Activated CD8-positive, alpha-beta memory T cell treated with anti-CD3 and anti-CD28 coated beads for 4 hours (primary cell): Measurements from ENCODE around the gene PTX4.

Source experiments
- DNase-seq, 2 donors: peaks; one replicate each; pipeline ENCODE4 v3.0.0-alpha.2; 2020; ENCODE audit warnings: low read depth in 2 of 2

Gene PTX4

DNA sequence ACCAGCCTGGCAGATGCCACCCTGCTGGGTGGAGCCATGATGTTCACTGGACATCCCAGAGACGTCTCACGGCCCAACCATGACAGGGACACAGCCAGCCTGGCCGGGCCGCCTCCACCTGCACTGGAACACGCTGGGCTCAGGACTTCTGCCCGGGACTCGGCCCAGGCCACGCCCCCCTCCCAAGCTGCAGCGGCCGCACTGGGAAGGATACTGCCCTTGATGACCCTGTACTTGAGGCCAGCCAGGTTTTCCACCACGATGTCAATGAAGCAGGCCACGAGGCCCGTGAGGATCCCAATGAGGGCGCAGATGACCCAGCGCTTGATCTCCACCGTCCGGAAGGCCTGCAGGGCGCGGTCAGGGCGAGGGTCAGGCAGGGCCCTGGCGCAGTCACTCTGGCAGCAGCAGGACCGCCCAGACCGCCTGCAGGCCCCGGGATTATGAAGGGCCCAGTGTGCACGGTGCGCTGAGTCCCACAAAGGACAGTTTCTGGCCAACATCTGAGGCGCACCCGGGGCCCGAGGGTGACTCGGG, 28.1 kb downstream of the PTX4 start:
- DNase-seq = no peak

DNA sequence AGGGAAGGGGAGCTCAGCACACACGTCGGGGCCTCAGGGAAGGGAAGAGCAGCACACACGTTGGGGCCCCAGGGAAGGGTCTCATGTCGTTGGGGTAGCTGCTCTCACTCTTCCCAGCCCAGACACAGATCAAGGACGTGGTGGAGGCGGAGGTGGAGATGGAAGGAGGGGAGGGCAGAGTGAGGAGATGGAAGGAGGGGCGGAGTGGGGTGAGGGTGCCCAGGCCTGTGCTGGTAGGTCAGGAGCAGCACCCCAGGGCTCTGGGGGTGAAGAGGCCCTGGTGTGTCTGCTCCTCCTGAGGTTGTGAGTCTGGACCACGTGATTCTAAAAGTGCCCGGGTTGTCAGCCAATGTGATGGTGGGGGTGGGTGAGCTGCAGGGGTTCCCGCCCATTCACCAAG, 28.8 kb downstream of the PTX4 start:
- no peak for DNase-seq

DNA sequence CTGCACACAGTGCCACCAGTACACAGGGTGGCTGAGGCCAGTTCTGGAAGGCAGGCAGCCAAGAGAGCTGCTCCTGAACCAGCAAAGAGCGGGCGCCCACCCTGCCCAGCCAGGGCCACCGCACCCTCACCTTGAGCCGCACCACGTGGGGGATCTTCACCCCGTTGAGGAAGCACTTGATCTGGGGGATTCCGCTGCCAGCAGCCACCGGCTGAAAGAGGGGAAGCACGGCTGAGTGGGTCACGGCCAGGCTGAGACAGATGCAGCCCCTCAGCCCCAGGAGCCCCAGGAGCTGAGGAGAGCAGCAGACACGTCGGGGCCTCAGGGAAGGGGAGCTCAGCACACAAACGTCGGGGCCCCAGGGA, 29.8 kb downstream of the PTX4 start:
- no peak for DNase-seq

DNA sequence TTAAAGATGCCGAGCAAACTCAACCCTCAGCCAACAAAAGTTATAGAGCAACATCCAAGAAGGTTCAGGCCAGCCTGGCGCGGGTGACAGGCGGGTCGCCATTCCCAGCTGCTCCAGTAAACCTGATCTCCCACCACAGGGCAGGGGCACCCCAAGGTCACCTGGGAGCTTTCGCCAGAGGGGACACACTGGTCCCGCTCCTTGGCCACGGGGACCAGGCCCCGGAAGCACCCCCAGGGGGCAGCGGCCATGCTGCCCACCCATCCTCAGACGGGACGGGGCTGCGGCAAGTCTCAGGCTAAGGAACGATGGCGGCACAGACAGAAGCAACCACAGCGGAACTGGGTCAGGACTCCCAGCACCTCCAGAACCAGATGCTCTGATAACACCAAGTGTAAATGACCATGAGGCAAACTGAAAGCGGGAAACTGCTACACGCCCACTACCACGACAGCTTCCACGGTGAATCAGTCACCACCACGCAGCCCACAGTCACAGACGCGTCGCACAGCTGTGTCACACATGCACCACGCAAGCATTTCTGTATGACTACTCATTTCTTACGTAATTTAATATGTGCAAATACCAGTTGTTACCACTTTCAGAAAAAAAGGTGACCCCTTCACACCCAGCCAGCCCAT, 30.3 kb downstream of the PTX4 start:
- no peak for DNase-seq

DNA sequence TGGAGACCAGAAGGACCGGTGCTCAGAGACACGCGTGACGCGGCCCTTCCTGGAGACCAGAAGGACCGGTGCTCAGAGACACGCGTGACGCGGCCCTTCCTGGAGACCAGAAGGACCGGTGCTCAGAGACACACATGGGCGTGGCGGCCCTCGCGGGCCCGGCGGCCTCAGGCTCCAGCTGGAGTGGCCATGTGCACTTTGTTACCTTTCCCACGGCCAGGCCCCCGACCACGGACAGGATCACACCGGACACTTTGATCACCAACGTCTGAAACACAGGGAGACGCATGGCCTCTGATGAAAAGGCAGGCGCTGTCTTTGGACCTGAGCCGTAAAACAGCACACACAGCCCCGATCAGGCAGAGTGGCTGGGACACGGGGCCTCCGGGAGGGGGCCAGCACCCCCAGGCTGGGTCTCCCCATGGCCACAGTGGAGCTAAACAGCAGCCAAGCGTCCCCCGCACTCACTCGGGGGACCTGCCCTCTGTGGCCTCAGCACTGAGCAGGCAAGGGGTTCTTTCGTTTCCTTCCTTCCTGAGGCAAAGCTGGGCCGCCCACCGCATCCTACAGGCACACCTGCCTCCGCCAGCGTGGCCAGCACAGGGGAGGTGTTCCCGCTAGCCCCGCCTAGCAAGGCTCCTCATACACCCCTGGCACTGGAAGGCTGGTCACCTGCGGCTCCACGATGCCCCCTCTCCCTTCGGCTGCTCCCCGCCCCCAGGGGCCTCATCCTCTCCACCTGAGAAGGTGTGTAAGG, 31.1 kb downstream of the PTX4 start:
- DNase-seq = no peak

DNA sequence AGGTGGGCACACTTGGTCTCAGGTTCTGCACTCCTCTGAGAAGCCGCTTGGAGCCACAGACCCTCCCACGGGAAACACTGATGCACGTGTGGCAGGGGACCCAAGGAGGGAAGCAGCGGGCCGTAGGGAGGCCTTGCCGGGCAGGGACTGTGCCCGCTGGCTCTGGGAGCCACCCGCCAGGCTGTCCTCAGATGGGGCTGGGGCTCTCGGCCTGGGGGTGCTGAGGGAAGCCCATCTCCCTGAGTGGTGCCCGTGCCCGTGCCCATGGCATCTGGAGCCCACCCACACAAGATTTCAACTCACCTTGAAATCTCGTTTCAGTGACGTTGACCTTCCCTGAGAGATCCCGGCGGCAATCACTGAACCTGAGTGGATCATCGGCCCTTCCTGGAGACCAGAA, 31.8 kb downstream of the PTX4 start:
- DNase-seq = no peak

DNA sequence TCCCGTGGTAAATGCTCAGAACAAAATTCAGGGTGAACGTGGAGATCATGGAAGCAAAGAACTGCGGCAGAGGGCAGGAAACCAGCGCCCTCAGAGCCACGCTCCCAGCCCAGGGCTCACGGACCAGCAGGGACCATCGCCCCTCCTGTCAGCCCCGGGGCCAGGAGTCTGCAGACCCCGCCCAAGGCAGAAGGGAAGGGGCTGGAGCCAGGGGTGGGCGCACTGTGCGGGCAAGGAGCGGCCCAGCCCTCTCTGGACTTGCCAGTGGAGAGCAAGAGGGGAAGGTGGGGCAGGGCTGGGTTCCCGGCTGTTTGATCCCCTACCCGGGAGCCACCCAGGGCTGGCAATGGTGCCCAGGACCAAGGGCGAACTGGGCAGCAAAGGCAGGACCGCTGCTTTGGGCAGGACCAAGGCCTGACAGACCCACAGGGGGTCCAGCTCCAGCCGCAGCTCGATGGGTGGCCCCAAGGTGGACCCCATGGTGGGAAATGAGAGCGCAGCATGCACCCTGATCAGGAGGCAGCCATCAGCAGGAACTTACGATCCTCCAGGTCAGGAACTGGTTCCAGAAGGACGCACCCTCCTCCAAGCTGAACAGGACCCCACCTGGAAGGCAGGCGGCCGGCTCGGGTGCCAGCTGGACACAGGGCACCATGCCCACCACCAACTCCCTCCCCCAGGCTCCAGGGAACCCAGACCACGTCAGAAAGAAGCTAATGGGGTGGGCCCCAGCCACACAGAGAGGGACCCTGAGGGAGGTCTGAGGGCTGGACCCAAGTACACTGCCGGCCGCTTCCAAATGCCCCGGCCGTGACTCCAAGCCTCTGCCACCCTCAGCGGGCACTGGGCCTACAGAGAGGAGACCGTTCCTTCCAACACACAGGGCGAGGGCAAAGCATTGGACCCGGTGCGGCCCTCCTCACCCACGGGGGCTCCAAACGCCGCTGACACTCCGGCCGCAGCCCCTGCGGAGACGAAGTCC, 33.3 kb downstream of the PTX4 start:
- DNase-seq = no peak

DNA sequence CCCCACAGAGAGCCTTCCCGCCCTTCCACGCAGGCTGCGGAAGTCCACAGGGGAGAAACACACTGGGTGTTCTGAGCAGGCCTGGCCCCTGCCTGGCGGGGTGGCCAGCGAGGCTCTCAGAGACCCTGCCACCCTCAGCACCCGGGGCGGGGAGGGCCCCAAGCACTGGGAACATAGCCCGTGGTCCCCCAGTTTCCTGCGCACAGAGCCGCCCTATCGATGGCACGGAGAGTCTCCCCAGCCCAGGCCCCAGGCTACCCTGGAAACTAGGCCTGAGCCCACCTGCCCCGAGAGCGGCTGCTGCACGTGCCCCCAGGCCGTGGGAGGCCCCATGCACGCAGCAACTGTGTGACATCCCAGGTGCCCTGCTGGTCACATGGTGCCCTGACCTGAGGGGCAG, 34.2 kb downstream of the PTX4 start:
- DNase-seq = no peak

DNA sequence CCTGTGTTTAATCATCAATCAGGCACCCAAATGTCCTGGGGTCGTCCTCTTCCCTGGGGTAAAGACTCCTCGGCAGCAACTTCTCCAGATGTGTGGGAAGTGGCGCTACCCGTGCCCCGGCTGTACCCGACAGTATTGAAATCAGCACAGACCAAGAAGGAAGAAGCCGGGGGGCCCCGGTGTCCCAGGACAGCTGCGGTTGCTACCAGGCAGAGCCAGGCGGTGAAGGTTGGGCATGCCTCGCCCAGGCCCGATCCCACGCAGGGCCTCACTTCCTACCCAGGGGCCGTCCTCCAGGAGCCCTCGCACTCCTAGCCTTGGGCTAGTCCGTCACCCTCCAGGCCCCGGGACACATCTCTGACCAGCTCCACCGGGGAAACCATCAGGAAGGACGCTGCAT, 35.4 kb downstream of the PTX4 start:
- DNase-seq = no peak

DNA sequence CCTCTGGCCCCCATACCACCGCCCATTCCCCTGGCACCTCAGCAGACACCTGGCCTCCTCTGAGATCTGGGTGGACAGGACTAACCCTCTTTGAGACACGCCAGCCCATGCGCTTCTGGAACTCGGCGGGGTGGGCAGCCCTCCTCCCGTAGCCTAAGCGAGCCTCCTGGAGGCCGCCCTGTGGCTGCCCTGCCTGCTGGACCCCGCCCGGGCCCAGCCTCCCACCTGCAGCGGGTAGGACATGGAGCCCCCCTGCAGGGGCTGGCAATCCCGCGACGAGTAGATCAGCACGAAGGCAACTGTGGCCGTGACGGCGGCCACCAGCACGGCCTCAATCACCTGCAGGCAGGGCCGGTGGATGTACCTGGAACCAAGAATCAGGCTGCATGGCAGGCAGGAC, 36.2 kb downstream of the PTX4 start:
- no peak for DNase-seq

DNA sequence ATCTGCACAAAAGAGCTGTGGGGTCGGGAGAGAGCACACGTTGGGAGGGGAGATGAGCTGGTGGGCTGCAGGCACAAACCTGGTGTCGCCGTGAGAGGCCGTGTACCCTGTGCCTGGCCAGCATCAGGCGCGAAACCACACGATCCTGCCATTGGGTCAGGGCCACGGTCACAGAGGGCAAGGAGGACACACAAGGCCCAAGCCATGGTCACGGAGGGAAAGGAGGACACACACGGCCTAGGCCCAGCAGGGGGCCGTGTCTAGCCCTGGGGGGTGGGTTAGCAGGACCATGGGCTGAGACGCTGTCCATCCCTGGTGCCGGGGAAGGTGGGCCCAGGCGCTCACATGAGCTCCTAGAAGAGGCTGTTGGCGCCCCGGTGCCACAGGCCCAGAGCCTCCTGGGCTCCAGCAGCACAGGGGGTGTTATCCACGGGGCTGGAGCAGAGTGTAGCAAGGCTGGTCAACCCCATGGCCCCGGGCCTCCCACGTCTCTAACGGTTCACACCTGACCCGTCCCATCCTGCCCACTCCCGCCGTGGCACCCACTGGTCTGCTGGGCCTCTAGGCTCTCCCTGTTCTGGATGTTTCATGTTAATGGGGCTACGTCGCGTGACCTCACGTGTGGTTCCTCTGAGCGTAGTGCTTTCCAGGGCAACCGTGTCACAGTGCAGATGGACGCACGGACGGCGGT, 36.9 kb downstream of the PTX4 start:
- DNase-seq = no peak

DNA sequence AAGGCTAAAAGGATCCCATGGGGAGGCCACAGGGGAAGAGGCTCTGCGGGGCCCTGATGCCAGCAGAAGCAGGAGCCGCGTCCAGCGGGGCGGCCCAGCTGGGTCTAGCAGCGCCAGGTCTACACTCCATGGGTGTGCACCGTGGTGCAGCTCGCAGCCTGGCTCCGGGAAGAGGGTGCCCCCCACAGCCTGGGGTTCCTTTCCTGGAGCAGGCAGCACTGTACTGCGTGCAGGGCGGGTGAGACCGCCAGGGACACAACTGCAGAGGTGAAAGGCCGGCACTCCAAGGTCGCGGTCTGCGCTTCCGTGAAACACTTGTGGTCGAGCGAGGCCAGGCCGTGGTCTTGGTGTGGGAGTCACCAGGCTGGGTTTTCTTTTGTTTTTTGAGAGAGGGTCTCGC, 37.9 kb downstream of the PTX4 start:
- no peak for DNase-seq

DNA sequence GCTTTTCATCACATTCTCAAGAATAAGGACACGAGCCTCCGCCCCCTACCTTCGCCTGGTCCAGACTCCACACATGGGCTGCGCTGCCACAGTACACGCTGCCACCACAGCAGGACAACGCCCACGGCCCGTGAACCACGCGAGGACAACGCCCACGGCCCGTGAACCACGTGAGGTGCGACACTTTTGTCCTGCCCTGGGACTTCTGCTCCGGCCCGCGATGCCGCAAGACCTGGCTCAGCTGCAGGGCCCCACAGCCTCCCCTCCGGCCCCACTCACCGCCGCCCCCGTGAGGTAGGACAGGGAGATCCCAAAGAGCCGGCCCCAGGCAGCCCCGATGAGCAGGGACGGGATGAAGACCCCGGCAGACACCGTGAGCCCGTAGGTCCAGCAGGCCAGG, 38.5 kb downstream of the PTX4 start:
- DNase-seq = no peak

DNA sequence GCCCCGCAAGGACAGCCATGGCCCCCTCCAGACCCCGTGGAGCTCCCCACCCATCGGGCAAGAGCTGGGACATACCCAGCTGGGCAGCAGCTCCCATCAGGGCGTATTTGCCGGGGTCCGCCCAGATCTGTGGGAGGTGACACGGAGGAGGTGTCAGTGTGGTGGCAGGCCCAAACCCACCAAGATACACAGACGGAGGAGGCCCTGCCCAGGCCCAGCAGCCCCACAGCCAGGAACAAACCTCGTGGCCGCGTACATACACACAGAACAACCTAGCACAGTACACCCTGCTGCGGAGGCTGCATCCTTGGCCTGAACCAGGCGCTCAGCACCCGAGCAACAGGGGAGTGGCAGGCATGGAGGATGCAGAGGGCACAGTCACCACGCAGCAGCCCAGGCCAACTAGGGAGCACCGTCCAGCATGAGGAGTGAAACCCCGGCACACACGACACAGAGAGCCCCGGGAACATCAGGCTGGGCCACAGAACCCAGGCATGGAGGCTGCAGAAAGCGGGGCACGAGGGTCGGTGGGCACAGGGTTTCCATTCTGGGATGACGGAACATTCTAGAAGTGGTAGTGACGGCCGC, 39.4 kb downstream of the PTX4 start:
- DNase-seq = no peak

DNA sequence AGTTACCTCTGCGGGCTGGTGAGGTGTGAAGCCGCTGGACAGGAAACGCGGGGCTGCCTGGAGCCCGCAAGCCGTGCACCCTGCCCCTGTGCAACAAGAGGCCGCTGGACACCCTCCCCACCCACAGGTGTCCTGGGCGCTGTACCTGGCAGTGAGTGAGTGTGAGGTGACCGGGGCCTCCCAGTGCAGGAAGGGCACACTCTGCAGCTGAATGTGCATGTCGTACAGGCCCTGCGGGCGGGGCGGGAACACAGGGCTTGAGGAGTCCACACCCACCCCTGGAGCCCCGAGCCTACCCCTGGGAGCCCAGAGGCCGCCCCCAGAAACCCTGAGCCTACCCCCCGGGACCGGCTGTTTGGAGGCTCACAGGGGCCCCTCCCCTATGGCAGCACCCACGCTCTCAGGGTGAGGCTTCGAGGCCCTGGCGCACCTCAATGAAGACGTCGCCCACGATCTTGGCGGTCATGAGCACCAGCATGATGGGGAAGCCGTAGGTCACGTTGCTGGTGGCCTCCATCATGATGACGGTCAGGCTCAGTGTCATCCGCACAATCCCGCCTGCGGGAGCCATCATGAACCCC, 40.1 kb downstream of the PTX4 start:
- no peak for DNase-seq

DNA sequence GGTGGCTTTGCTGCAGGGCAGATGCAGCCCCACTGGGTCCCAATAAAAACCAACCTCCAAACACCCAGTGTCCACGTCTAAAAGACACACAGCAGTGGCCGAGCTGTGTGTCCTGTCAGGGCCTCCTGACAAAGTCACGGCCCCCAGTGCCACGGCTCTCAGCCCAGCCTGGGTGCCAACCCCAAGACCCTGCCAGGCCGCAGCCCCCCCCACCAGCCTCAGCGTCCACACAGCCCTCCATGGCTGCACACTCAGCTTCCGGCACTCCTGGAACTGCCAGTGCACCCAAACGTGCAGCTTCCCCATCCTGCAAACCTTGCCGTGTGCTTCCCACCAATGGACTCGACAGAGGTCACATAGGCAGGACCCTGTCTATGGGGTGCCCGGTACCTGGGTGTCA, 40.8 kb downstream of the PTX4 start:
- no peak for DNase-seq

DNA sequence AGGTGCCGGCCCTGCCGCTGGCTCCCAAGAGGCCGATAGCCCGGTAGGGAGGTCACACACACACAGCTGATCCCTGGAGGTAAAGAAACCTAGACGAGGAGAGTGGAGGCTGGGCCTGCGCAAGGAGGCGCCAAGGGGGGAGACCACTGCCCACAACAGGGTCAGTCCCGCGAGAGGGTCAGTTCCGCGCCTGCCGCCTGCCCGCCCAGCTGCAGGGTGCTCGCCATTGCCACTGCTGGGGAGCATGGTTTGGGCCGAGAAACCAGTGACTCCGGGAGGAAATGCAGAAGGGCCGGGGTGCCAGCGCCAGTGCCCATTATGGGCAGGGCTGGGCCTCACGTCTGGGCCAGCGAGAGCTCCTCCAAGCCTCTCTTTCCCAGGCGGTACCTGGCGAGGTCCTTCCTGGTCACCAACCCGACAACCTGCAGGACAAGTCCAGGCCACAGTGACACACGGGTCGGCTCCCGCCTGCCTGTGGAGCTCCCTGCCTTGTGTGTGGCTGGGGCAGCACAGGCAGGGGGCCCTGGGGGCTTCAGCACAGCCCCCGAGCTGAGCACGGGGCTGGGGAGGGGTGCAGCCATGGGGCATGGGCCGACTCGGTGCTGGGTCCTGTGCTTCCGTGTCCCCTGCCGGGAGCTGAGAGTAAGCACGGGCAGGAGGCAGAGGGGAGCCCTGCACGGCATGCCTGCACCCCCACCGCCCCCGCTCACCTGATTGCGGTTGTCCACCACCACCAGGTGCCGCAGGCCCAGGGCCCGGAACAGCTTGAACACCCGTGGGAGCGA, 42.3 kb downstream of the PTX4 start:
- DNase-seq = no peak

DNA sequence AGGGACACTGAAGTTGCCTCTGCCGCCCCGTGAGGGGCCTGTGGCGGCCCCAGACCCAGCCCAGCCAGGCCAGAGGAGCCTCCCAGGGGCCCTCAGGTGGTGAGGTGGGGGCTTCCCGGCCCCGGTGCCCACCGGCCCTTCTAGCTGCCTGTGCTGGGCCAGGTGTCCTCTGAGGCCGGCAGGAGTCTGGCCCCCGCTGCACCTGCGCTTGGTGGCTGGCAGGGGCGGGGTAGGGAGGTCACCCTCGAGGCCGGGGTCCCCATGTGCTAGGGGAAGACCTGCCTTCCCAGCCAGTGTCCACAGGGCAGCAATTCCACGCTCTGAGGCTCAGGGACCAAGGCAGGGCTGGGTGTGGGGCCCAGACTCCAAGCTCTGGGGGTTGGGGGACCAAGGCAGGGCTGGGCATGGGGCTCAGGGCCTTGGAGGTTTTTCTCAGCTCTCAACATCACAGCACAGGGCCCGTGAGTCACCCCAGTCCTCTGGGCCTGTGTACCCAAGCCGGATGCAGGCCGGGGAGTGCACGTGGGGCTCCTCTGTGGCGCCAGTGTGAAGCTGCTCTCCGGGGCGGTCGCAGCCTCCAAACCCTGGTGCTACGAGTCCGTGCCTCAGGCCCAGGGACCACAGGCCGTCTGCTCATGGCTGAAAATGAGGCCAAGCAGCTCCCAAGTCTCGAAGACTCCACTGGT, 43.1 kb downstream of the PTX4 start:
- DNase-seq = no peak

DNA sequence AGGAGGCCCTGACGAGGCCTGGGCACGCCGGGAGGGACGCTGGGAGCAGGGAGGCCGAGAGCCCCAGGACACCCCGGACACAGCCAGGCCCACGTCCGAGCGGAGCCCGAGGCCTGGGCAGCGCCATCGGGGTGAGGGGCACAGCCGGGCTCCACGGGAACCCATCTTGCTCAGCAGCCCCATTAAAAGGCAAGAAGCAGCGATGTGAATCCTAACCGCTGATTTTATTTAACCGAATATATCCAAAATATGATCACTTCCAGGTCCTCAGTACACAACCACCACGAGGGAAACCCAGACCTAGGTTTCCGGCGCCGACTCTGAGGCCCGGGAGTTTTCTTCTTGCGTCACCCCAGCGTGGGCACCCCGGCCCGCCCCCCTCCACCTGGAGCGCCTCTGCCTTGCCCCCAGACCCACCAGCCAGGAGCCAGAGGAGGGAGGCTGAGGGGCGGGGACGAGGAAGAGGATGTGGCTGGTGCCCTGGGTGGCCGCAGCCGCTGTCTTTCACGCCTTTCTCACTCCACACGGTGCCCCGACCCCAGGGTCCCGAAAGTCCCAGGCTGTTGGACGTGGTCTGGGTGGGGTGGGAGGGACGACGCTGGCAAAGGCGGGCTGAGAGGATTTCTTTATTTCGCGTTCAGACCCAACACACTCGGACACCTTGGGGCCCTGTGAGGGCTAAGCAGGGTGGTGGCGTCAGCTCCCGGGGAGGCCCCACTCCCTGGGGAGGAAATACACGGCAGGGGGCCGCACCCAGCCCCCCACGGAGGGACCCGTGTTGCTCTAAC, 43.8 kb downstream of the PTX4 start:
- DNase-seq = no peak
